Gastrocnemius medialis (tissue), 4 donors: ENCODE data around the gene VPS35L.

Source experiments
- CTCF ChIP-seq, 5 experiments: fragments of 450-650 bp in 3 of 5; fragments of 200-600 bp in 2 of 5; sonication (generic) in 2 of 5; IDR thresholded peaks in 4 of 5; conservative IDR thresholded peaks in 1 of 5; 1 replicate in 4 of 5; 2 replicates in 1 of 5; pipeline ENCODE4 v1.5.1; 2016 to 2019; ENCODE audit warnings: antibody characterized with exemption in 5 of 5, mild to moderate bottlenecking in 3 of 5, moderate library complexity in 3 of 5
- POLR2A ChIP-seq, 2 donors: fragments of 450-650 bp; IDR thresholded peaks; one replicate each; pipeline ENCODE4 v1.6.1; 2017; ENCODE audit warnings: antibody characterized with exemption in 2 of 2, mild to moderate bottlenecking in 2 of 2, moderate library complexity in 2 of 2

GRCh38 chr16:19701091-19701490 is 145.6 kb downstream of the VPS35L start:
- no peak for TF ChIP-seq CTCF (IDR thresholded peaks at IDR 0.05 in 4 of 5, conservative IDR thresholded peaks at IDR 0.05 in 1 of 5)
- TF ChIP-seq POLR2A (IDR thresholded peaks at IDR 0.05), result no peak
